Measurements from ENCODE around the gene GTF2F2. TPM values are rescaled to one million over a fixed set of nuclear protein-coding genes. Genes with fewer than 3 reads are reported as not detected.

Gene GTF2F2
- total and polyA plus RNA-seq, 9 of the 15 experiments (the other 6 are each of a cell fraction or from before 2014, with no cell fraction given), result 19.7 to 44.8 (median 32.4) TPM

DNA sequence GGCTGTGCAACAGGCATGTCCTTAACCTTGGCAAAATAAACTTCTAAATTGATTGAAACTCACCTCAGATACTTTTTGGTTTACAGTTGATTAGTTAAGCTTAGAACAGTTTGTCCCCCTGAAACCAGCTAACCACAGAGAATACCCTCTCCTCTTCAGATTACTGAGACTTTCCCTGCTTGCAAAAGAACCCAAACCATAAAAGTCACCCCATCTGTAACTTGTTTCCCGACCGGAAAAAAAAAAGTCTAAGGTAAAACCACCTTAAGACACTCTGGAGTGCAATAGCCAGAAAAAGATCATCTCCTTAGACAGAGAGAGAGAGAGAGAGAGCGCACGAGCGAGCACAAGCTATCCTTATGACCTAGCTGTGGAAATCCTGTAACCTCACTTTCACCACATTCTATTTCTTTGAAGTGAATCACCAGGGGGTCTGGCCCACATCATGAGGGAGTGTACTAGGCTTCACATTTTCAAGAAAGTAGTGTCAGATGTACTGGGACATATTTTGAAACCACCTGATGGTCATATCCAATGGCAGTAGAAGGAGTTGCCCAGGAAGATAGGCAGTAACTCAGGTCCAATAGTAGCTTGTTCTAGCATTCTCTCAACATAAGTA, 11.1 kb upstream of the GTF2F2 start:
- Histone ChIP-seq H3K27ac (ENCODE audit: extremely low read depth, low read depth, low read length) (no peak overlapping the region), H3K9ac (ENCODE audit: insufficient read depth in 1 of 2, low read depth in 2 of 2, low read length in 2 of 2) (no peak overlapping the region), H3K27me3 (ENCODE audit: control insufficient read depth in 2 of 2, insufficient read depth in 2 of 2, low read length in 2 of 2) (no peaks in the 10 kb centered on the region), H2AFZ (ENCODE audit: low read depth, low read length) (peak overlapping the region; percentile 69), H3K9me3 (replicated peaks; ENCODE audit: control insufficient read depth, insufficient read depth, low read depth, low read length) (no peaks in the 10 kb centered on the region), H3K79me2 (ENCODE audit: control insufficient read depth, insufficient read depth, low read length) (no peaks in the 10 kb centered on the region), H3K4me2 (ENCODE audit: insufficient read depth, low read length) (0 out of 2 replicates have a peak overlapping the region, but pooled peaks have one; percentile 22), H3K9me1 (ENCODE audit: control insufficient read depth, insufficient read depth, low read length) (no peaks in the 10 kb centered on the region), H3K4me1 (replicated peaks in 1 of 2; ENCODE audit: control insufficient read depth in 2 of 2, insufficient read depth in 2 of 2, low read length in 2 of 2) (no peaks in the 10 kb centered on the region; a peak in 1 of 5 replicates), H4K20me1 (replicated peaks; ENCODE audit: control insufficient read depth, insufficient read depth, low read length) (no peaks in the 10 kb centered on the region), H3K4me3 (no peak overlapping the region), H3K36me3 (ENCODE audit: control insufficient read depth, insufficient read depth, low read length) (no peaks in the 10 kb centered on the region)
- ChIA-PET CTCF (ENCODE audit: low intra/inter-chr PET ratio) (no interaction called here), POLR2A (no interaction called here)
- TF ChIP-seq, protein P1, sequence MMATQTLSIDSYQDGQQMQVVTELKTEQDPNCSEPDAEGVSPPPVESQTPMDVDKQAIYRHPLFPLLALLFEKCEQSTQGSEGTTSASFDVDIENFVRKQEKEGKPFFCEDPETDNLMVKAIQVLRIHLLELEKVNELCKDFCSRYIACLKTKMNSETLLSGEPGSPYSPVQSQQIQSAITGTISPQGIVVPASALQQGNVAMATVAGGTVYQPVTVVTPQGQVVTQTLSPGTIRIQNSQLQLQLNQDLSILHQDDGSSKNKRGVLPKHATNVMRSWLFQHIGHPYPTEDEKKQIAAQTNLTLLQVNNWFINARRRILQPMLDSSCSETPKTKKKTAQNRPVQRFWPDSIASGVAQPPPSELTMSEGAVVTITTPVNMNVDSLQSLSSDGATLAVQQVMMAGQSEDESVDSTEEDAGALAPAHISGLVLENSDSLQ (IDR thresholded peaks at IDR 0.05), result peak; percentile 37
- TF ChIP-seq NRF1 (conservative IDR thresholded peaks at IDR 0.05 in 1 of 2, IDR thresholded peaks at IDR 0.05 in 1 of 2) (0 out of 4 replicates have a peak, but pooled peaks of 1 of the 2 experiments have one; percentile 21), ZNF311 (CRISPR knock-in tag; IDR thresholded peaks at IDR 0.05) (no peak), ZNF41 (CRISPR knock-in tag; conservative IDR thresholded peaks at IDR 0.05) (no peak), GABPA (tag; conservative IDR thresholded peaks at IDR 0.05; ENCODE audit: low read depth) (no peak)
- TF ChIP-seq, protein P2, sequence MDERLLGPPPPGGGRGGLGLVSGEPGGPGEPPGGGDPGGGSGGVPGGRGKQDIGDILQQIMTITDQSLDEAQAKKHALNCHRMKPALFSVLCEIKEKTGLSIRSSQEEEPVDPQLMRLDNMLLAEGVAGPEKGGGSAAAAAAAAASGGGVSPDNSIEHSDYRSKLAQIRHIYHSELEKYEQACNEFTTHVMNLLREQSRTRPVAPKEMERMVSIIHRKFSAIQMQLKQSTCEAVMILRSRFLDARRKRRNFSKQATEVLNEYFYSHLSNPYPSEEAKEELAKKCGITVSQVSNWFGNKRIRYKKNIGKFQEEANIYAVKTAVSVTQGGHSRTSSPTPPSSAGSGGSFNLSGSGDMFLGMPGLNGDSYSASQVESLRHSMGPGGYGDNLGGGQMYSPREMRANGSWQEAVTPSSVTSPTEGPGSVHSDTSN (CRISPR knock-in tag; IDR thresholded peaks at IDR 0.05; ENCODE audit: low read depth), result no peak
- TF ChIP-seq, protein P2 (tag; conservative IDR thresholded peaks at IDR 0.05; ENCODE audit: low read depth), result no peak
- ATAC-seq (peak; percentile 49), FAIRE-seq (peak; percentile 42), DNase-seq (ENCODE audit: extremely low read depth in 1 of 4, low spot score in 3 of 4) (no peak)
- in situ Hi-C loops (cut with MboI) (no loop called here), intact Hi-C loops (cut with micrococcal nuclease) (no loop called here)
- no TSS peak for BruUV-seq (replicated peaks)
- 44% methylated on average over 2 of the region's 5 CpGs for WGBS (ENCODE audit: insufficient coverage, low coverage, missing lambda C conversion rate)
